CD14-positive monocyte (primary cell): ENCODE data around the gene PTPN7. TPM values are rescaled to one million over a fixed set of nuclear protein-coding genes. Genes with fewer than 3 reads are reported as not detected.
A peak's percentile ranks its signal among the peaks of the same experiment; 100 is the strongest.

Experiments used
- DNase-seq, 3 donors: peaks; one replicate each; pipeline ENCODE4 v3.0.0-alpha.2; 2011 to 2022
- H2AFZ ChIP-seq: 2 replicates; pipeline ENCODE4 v1.6.0; 2012; ENCODE audit warnings: mild to moderate bottlenecking, low read depth, low read length, inconsistent platforms; ENCODE audit not compliant: insufficient read depth, poor library complexity, severe bottlenecking
- H3K27ac ChIP-seq, 2 donors: 1 replicate in 1 of 2; 2 replicates in 1 of 2; pipeline ENCODE4 v1.5.1; 2012 to 2013; ENCODE audit warnings: low read length in 2 of 2, control low read depth in 1 of 2, inconsistent platforms in 1 of 2, low read depth in 1 of 2, mild to moderate bottlenecking in 1 of 2
- H3K27me3 ChIP-seq, 2 donors: one replicate each; pipeline versions ENCODE4 v1.6.0 to v1.6.1; 2011 to 2013; ENCODE audit warnings: low read length in 2 of 2; ENCODE audit not compliant: control insufficient read depth in 2 of 2, insufficient read depth in 2 of 2
- H3K36me3 ChIP-seq, 2 donors: replicated peaks in 1 of 2; 1 replicate in 1 of 2; 2 replicates in 1 of 2; pipeline versions ENCODE4 v1.5.1 to v1.6.1; 2012 to 2013; ENCODE audit warnings: low read length in 2 of 2, control low read depth in 1 of 2, inconsistent platforms in 1 of 2, mild to moderate bottlenecking in 1 of 2; ENCODE audit not compliant: insufficient read depth in 2 of 2, control insufficient read depth in 1 of 2
- H3K4me1 ChIP-seq, 2 donors: 1 replicate in 1 of 2; 2 replicates in 1 of 2; pipeline versions ENCODE4 v1.5.1 to v1.6.1; 2012 to 2013; ENCODE audit warnings: low read length in 2 of 2, control low read depth in 1 of 2, inconsistent platforms in 1 of 2, mild to moderate bottlenecking in 1 of 2, moderate library complexity in 1 of 2; ENCODE audit not compliant: insufficient read depth in 2 of 2, control insufficient read depth in 1 of 2
- H3K4me2 ChIP-seq: replicated peaks from 2 replicates; pipeline ENCODE3; 2012; ENCODE audit warnings: low read length, moderate library complexity, mild to moderate bottlenecking; ENCODE audit not compliant: poor library complexity, severe bottlenecking; ENCODE audit errors: extremely low read depth
- H3K4me3 ChIP-seq, 3 experiments: fragments of 200-600 bp in 1 of 3; sonication (generic) in 1 of 3; replicated peaks in 1 of 3; 1 replicate in 2 of 3; 2 replicates in 1 of 3; pipeline ENCODE4 v1.5.1; 2011 to 2013; ENCODE audit warnings: low read length in 3 of 3, mild to moderate bottlenecking in 3 of 3, control low read depth in 2 of 3, low read depth in 2 of 3, inconsistent platforms in 1 of 3, moderate library complexity in 1 of 3
- H3K79me2 ChIP-seq: 2 replicates; pipeline ENCODE4 v1.6.0; 2012; ENCODE audit warnings: mild to moderate bottlenecking, control low read depth, inconsistent platforms, low read length, moderate library complexity; ENCODE audit not compliant: insufficient read depth
- H3K9ac ChIP-seq: 2 replicates; pipeline ENCODE4 v1.6.0; 2017; ENCODE audit warnings: low read length, mild to moderate bottlenecking; ENCODE audit not compliant: insufficient read depth, poor library complexity, severe bottlenecking
- H3K9me3 ChIP-seq, 2 donors: replicated peaks in 1 of 2; 1 replicate in 1 of 2; 2 replicates in 1 of 2; pipeline versions ENCODE4 v1.5.1 to v1.6.1; 2012 to 2013; ENCODE audit warnings: low read length in 2 of 2, control low read depth in 1 of 2; ENCODE audit not compliant: control insufficient read depth in 1 of 2, insufficient read depth in 1 of 2
- H4K20me1 ChIP-seq: 2 replicates; pipeline ENCODE4 v1.6.0; 2012; ENCODE audit warnings: mild to moderate bottlenecking, low read length, control low read depth, moderate library complexity; ENCODE audit not compliant: insufficient read depth
- H3K27ac Mint-ChIP-seq, 7 donors: one replicate each; pipeline ENCODE4 v1.8.0; 2020; ENCODE audit warnings: mild to moderate bottlenecking in 7 of 7, mixed read lengths in 7 of 7, moderate library complexity in 6 of 7, inconsistent platforms in 2 of 7
- H3K27me3 Mint-ChIP-seq, 3 donors: one replicate each; pipeline ENCODE4 v1.8.0; 2021 to 2022; ENCODE audit warnings: low read depth in 3 of 3, mild to moderate bottlenecking in 3 of 3, mixed read lengths in 3 of 3, moderate library complexity in 3 of 3, inconsistent platforms in 1 of 3
- H3K36me3 Mint-ChIP-seq, 2 donors: one replicate each; pipeline ENCODE4 v1.8.0; 2020; ENCODE audit warnings: mixed read lengths in 2 of 2, inconsistent platforms in 1 of 2, mild to moderate bottlenecking in 1 of 2
- H3K4me1 Mint-ChIP-seq: one replicate; pipeline ENCODE4 v1.8.0; 2020; ENCODE audit warnings: mild to moderate bottlenecking, mixed read lengths
- H3K4me3 Mint-ChIP-seq, 2 donors: one replicate each; pipeline ENCODE4 v1.8.0; 2020; ENCODE audit warnings: mild to moderate bottlenecking in 2 of 2, mixed read lengths in 2 of 2, moderate library complexity in 1 of 2
- H3K9me3 Mint-ChIP-seq, 7 donors: one replicate each; pipeline ENCODE4 v1.8.0; 2020 to 2022; ENCODE audit warnings: mixed read lengths in 7 of 7, mild to moderate bottlenecking in 6 of 7, moderate library complexity in 6 of 7, inconsistent platforms in 2 of 7
- WGBS: methylation state at CpG from one replicate; pipeline ENCODE4 v1.1.5; 2013; ENCODE audit warnings: missing lambda C conversion rate; ENCODE audit not compliant: insufficient coverage; 5-methylcytosine and 5-hydroxymethylcytosine counted together
- intact Hi-C, 2 donors: fragments of 100-400 bp; cut with micrococcal nuclease; formaldehyde crosslinking; loops; one replicate each; pipeline versions ENCODE4 v1.15.0 to v1.15.1; 2023
- polyA plus RNA-seq, 3 donors: library from polyadenylated mRNA; depleted of rRNA in 1 of 3; unstranded in 2 of 3; stranded (reverse) in 1 of 3; fragments of 300-500 nt in 2 of 3; fragments of >200 nt in 1 of 3; fragmentation: Illumina TruSeq in 2 of 3; gene quantifications; 1 replicate in 2 of 3; 2 replicates in 1 of 3; pipeline ENCODE4 v1.2.3, GENCODE V29; 2012 to 2021
- TF ChIP-seq, protein P1 (sequence below): fragments of 200-600 bp; IDR thresholded peaks from one replicate; pipeline ENCODE4 v1.8.0; 2022; ENCODE audit warnings: antibody characterized with exemption, mild to moderate bottlenecking

The PTPN7 gene
- polyA plus RNA-seq, 3 donors, result 4.0 to 18.8 (median 8.3) TPM

DNA sequence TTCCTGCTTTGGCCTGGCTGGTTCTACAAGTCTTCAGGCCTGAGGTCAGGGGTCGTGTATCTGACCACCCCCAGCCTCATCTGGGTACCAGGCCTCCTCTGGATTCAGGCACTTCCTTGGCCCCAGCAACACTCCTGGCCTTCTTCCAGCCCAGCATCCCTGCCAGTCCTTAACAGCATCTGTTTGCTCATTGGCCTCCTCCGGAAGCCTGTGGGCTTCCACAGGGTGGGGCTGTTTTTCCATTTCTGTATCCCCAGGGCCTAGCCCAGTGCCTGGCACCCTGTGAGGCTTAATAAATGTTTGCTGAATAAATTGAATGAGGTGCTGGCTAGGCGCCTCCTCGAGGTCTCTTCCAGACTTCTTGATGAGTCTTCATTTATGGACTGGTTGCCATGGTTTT lies 59.2 kb downstream of the PTPN7 start:
- no peak overlapping the region for H3K27ac ChIP-seq
- H3K36me3 ChIP-seq, result no peaks in the 10 kb centered on the region
- TF ChIP-seq, protein P1, sequence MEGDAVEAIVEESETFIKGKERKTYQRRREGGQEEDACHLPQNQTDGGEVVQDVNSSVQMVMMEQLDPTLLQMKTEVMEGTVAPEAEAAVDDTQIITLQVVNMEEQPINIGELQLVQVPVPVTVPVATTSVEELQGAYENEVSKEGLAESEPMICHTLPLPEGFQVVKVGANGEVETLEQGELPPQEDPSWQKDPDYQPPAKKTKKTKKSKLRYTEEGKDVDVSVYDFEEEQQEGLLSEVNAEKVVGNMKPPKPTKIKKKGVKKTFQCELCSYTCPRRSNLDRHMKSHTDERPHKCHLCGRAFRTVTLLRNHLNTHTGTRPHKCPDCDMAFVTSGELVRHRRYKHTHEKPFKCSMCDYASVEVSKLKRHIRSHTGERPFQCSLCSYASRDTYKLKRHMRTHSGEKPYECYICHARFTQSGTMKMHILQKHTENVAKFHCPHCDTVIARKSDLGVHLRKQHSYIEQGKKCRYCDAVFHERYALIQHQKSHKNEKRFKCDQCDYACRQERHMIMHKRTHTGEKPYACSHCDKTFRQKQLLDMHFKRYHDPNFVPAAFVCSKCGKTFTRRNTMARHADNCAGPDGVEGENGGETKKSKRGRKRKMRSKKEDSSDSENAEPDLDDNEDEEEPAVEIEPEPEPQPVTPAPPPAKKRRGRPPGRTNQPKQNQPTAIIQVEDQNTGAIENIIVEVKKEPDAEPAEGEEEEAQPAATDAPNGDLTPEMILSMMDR, result no peak
- no peaks in the 10 kb centered on the region for H4K20me1 ChIP-seq
- Mint-ChIP-seq H3K9me3 (no peaks in the 10 kb centered on the region), H3K4me3 (no peak overlapping the region), H3K27ac (peak overlapping the region in 1 of 7 donors; percentile 6), H3K27me3 (peaks cover 0 to 6% (median 2%) of the 10 kb centered on the region in 3 donors), H3K36me3 (no peaks in the 10 kb centered on the region), H3K4me1 (no peaks in the 10 kb centered on the region)
- intact Hi-C loops, result no loop called here
- no peak overlapping the region for H3K9ac ChIP-seq
- no peaks in the 10 kb centered on the region for H3K79me2 ChIP-seq
- H3K4me2 ChIP-seq, result no peak overlapping the region
- no peak overlapping the region for H2AFZ ChIP-seq
- WGBS, result 45% methylated on average over 1 of the region's 4 CpGs
- H3K4me3 ChIP-seq, result no peak overlapping the region
- no peaks in the 10 kb centered on the region for H3K9me3 ChIP-seq
- no peaks in the 10 kb centered on the region for H3K27me3 ChIP-seq
- no peak for DNase-seq
- H3K4me1 ChIP-seq, result peaks cover 0 to 4% of the 10 kb centered on the region in 2 donors

Other genes with a start within 250 kb of the PTPN7 start
- not detected for gene LMOD1, start 214.1 kb downstream of the PTPN7 start, polyA plus RNA-seq
- gene TIMM17A, start 205.1 kb downstream of the PTPN7 start, polyA plus RNA-seq, result 10 to 100 TPM; 27.4 to 50.3 (median 45.4) TPM
- gene RNPEP, start 178.0 kb downstream of the PTPN7 start, polyA plus RNA-seq, result 100 to 1,000 TPM; 108 to 153 (median 127) TPM
- 10 to 100 TPM in 1 of 3 donors, not detected in 2; 10.2 TPM for gene ELF3, start 150.0 kb downstream of the PTPN7 start, polyA plus RNA-seq
- under 1 TPM in 2 of 3 donors, not detected in 1; 0.06 to 0.13 TPM for gene GPR37L1, start 37.7 kb downstream of the PTPN7 start, polyA plus RNA-seq
- gene ARL8A, start 15.9 kb downstream of the PTPN7 start, polyA plus RNA-seq, result 100 to 1,000 TPM in 1 of 3 donors, 10 to 100 TPM in 2; 12.4 to 123 (median 14.8) TPM
- gene LGR6, start 33.2 kb upstream of the PTPN7 start, polyA plus RNA-seq, result not detected
- 1 to 10 TPM in 2 of 3 donors, under 1 TPM in 1; 0.38 to 1.3 (median 1.2) TPM for gene UBE2T, start 181.3 kb upstream of the PTPN7 start, polyA plus RNA-seq
- gene PPP1R12B, start 188.1 kb upstream of the PTPN7 start, polyA plus RNA-seq, result 10 to 100 TPM in 1 of 3 donors, 1 to 10 TPM in 2; 1.3 to 12.2 (median 1.7) TPM